DOHH2 (cell line): ENCODE measurements around the gene C1orf141.

ENCODE experiments used
- EZH2phosphoT487 ChIP-seq: fragments of 200-600 bp; sonication (generic); IDR thresholded peaks from 2 replicates; pipeline ENCODE4 v1.6.1; 2017; ENCODE audit warnings: borderline replicate concordance, mild to moderate bottlenecking, antibody characterized with exemption, low read length, moderate library complexity, mixed read lengths
- TF ChIP-seq, protein P1 (sequence below): fragments of 200-600 bp; sonication (generic); IDR thresholded peaks from one replicate; pipeline ENCODE4 v1.5.1; 2014; ENCODE audit warnings: antibody characterized with exemption, mild to moderate bottlenecking, low read depth, low read length; ENCODE audit not compliant: poor library complexity, severe bottlenecking

DNA sequence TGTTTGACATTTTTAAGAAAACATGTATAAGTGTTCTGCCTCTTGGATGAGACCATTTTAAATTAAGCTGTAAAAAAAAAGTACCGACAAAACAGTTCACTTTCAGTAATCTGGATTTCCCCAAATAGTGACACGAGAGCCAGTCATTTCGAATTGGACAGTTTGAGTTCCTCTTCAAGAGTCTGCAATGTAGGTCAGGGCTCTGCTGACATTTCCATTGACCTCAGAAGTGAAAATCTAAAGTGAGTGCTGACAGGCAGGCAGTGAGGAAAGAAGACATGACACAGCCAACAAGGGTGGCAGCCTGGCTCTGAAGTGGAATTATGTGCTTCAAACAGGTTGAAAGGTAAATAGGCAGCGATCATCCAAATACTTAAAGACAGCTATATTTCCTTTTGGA is 31.4 kb upstream of the C1orf141 start, which contains the start of gene IL23R:
- TF ChIP-seq, protein P1, sequence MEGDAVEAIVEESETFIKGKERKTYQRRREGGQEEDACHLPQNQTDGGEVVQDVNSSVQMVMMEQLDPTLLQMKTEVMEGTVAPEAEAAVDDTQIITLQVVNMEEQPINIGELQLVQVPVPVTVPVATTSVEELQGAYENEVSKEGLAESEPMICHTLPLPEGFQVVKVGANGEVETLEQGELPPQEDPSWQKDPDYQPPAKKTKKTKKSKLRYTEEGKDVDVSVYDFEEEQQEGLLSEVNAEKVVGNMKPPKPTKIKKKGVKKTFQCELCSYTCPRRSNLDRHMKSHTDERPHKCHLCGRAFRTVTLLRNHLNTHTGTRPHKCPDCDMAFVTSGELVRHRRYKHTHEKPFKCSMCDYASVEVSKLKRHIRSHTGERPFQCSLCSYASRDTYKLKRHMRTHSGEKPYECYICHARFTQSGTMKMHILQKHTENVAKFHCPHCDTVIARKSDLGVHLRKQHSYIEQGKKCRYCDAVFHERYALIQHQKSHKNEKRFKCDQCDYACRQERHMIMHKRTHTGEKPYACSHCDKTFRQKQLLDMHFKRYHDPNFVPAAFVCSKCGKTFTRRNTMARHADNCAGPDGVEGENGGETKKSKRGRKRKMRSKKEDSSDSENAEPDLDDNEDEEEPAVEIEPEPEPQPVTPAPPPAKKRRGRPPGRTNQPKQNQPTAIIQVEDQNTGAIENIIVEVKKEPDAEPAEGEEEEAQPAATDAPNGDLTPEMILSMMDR = no peak
- TF ChIP-seq EZH2phosphoT487 = no peak
